SW 1271 (cell line): Measurements from ENCODE around the gene NAV2.

ENCODE experiments used
- DNase-seq, 2 experiments: peaks; one replicate each; lab custom pipeline; 2025; lab: John Stamatoyannopoulos, UW

NAV2 gene

GRCh38 chr11:19683862-19684491, 28.7 kb upstream of the NAV2 start:
- DNase-seq, result no peak

- DNase-seq, result no peak
Observed at GRCh38 chr11:19686234-19686633, 26.4 kb upstream of the NAV2 start.

GRCh38 chr11:19687392-19687791, 25.2 kb upstream of the NAV2 start:
- no peak for DNase-seq

- DNase-seq, result no peak
Observed at GRCh38 chr11:19689281-19690000, 23.2 kb upstream of the NAV2 start.

GRCh38 chr11:19690885-19691284, 21.8 kb upstream of the NAV2 start:
- DNase-seq, result no peak

- no peak for DNase-seq
Observed at GRCh38 chr11:19691815-19692500, 20.7 kb upstream of the NAV2 start.

GRCh38 chr11:19693146-19693545, 19.5 kb upstream of the NAV2 start:
- DNase-seq, result no peak

GRCh38 chr11:19694796-19695345, 17.8 kb upstream of the NAV2 start:
- no peak for DNase-seq

GRCh38 chr11:19696073-19696472, 16.6 kb upstream of the NAV2 start:
- no peak for DNase-seq

GRCh38 chr11:19696904-19697303, 15.7 kb upstream of the NAV2 start:
- DNase-seq, result no peak

- DNase-seq, result no peak
Observed at GRCh38 chr11:19697721-19698121, 14.9 kb upstream of the NAV2 start.

- DNase-seq, result no peak
Observed at GRCh38 chr11:19698493-19699292, 13.9 kb upstream of the NAV2 start.

- DNase-seq, result no peak
Observed at GRCh38 chr11:19701421-19701820, 11.2 kb upstream of the NAV2 start.

- no peak for DNase-seq
Observed at GRCh38 chr11:19702620-19703019, 10.0 kb upstream of the NAV2 start.

GRCh38 chr11:19703211-19703610, 9.4 kb upstream of the NAV2 start:
- DNase-seq, result no peak

- DNase-seq, result no peak
Observed at GRCh38 chr11:19704213-19704612, 8.4 kb upstream of the NAV2 start.

- DNase-seq, result no peak
Observed at GRCh38 chr11:19705936-19706335, 6.7 kb upstream of the NAV2 start.

GRCh38 chr11:19711911-19712280, 741 bp upstream of the NAV2 start:
- no peak for DNase-seq

GRCh38 chr11:19713196-19714021, 772 bp downstream of the NAV2 start:
- no peak for DNase-seq

- DNase-seq, result peak in 1 of 2 experiments; percentile 50
Observed at GRCh38 chr11:19714022-19714386, 1.4 kb downstream of the NAV2 start.
